Osteocyte (in vitro differentiated cells): ENCODE measurements around the gene CCND1. TPM values are rescaled to one million over a fixed set of nuclear protein-coding genes. Genes with fewer than 3 reads are reported as not detected.
"Not testable (repeated sequence)": the region's sequence is repeated elsewhere in the genome, so short reads cannot be mapped to it uniquely, and the experiment has no call there.

Source experiments
- DNase-seq: peaks from one replicate; pipeline ENCODE4 v3.0.0; 2021; ENCODE audit warnings: mixed read lengths; ENCODE audit not compliant: unreplicated experiment; ENCODE audit errors: extremely low spot score
- H3K27ac Mint-ChIP-seq: one replicate; pipeline ENCODE4 v1.8.0; 2021; ENCODE audit warnings: mild to moderate bottlenecking, mixed read lengths; ENCODE audit not compliant: unreplicated experiment
- H3K27me3 Mint-ChIP-seq: one replicate; pipeline ENCODE4 v1.8.0; 2021; ENCODE audit warnings: mixed read lengths; ENCODE audit not compliant: unreplicated experiment
- H3K36me3 Mint-ChIP-seq: one replicate; pipeline ENCODE4 v1.8.0; 2021; ENCODE audit warnings: mixed read lengths; ENCODE audit not compliant: unreplicated experiment
- H3K4me1 Mint-ChIP-seq: one replicate; pipeline ENCODE4 v1.8.0; 2021; ENCODE audit warnings: mixed read lengths; ENCODE audit not compliant: unreplicated experiment
- H3K4me3 Mint-ChIP-seq: one replicate; pipeline ENCODE4 v1.8.0; 2021; ENCODE audit warnings: mild to moderate bottlenecking, moderate library complexity, mixed read lengths; ENCODE audit not compliant: unreplicated experiment
- H3K9me3 Mint-ChIP-seq: one replicate; pipeline ENCODE4 v1.8.0; 2021; ENCODE audit warnings: mixed read lengths; ENCODE audit not compliant: unreplicated experiment
- CTCF ChIP-seq: fragments of 200-600 bp; sonication (generic); IDR thresholded peaks from 2 replicates; pipeline ENCODE4 v1.5.0; 2021; ENCODE audit warnings: antibody characterized with exemption, mild to moderate bottlenecking, moderate library complexity
- total RNA-seq: library from RNA; stranded (reverse); gene quantifications from 2 replicates; pipeline ENCODE4 v1.2.1, GENCODE V29; 2021

CCND1 gene
- total RNA-seq, 1 donor from 2014 or later: 180 TPM

DNA sequence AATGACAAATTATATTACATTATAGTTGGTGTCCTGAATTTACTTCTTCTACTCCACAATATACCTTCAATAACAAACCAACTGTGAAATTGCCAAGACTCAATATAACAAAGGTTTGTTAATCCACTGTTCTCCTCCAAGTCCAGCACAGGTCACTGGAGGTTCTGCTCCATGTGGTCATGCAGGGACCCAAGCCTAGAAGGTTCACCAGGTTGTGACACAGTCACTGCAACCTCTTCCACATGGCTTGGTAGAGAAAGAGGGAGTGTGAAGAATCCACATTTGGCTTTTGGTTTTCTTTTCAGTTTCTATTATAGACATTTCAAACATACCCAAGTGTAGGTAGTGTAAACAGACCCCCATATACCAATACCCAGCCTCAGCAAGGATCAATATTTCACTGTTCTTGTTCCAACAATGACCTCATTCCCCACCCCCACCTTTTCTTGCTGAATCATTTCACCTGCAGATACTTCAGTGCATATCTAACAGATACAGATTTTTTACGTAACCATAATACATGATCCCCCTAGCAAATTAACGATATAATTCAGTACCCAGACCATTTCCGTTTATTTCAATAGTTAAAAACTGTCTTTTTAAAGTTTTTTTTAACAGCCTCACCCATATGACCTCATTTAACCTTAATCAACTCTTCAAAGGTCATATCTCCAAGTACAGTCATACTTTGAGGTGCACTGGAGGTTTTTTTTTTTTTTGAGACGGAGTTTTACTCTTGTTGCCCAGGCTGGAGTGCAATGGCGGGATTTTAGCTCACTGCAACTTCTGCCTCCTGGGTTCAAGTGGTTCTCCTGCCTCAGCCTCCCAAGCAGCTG, 48.7 kb downstream of the CCND1 start:
- peaks cover 5% of the 10 kb centered on the region for H3K4me1 Mint-ChIP-seq
- H3K9me3 Mint-ChIP-seq: peaks cover 13% of the 10 kb centered on the region
- H3K4me3 Mint-ChIP-seq: no peak overlapping the region
- H3K27me3 Mint-ChIP-seq: peaks cover 34% of the 10 kb centered on the region
- TF ChIP-seq CTCF: no peak
- no peak for DNase-seq
- peaks cover 6% of the 10 kb centered on the region for H3K36me3 Mint-ChIP-seq
- H3K27ac Mint-ChIP-seq: no peak overlapping the region

- peaks cover 48% of the 10 kb centered on the region for H3K27me3 Mint-ChIP-seq
- H3K9me3 Mint-ChIP-seq: peaks cover 13% of the 10 kb centered on the region
- peaks cover 6% of the 10 kb centered on the region for H3K36me3 Mint-ChIP-seq
- no peak for TF ChIP-seq CTCF
- no peak overlapping the region for H3K27ac Mint-ChIP-seq
- H3K4me1 Mint-ChIP-seq: no peaks in the 10 kb centered on the region
- no peak overlapping the region for H3K4me3 Mint-ChIP-seq
- DNase-seq: no peak
Measured at GRCh38 chr11:69691463-69691862, 50.5 kb downstream of the CCND1 start.

DNA sequence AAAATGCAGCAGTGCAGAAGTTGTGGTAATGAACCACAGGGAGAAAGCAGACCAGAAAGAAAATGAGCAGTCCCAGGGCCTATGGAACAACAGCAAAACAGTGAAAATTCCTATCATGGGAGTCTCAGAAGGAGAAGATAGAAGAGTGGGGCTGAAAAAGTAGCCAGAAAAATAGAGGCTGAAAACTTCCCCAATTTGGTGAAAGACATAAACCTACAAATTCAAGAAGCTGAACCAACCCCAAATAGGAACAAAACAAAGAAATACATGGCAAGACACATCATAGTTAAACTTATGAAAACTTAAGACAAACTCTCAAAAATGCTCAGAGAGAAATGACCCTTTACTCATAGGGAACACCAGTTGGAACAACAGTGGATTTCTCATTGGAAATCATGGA, 51.5 kb downstream of the CCND1 start:
- H3K4me3 Mint-ChIP-seq: no peak overlapping the region
- H3K27me3 Mint-ChIP-seq: peaks cover 49% of the 10 kb centered on the region
- peaks cover 6% of the 10 kb centered on the region for H3K36me3 Mint-ChIP-seq
- H3K4me1 Mint-ChIP-seq: no peaks in the 10 kb centered on the region
- no peak for DNase-seq
- no peak overlapping the region for H3K27ac Mint-ChIP-seq
- H3K9me3 Mint-ChIP-seq: peaks cover 13% of the 10 kb centered on the region
- TF ChIP-seq CTCF: no peak

- Mint-ChIP-seq H3K4me3 (no peak overlapping the region), H3K4me1 (peaks cover 7% of the 10 kb centered on the region), H3K27me3 (peaks cover 37% of the 10 kb centered on the region), H3K27ac (no peak overlapping the region), H3K9me3 (peaks cover 13% of the 10 kb centered on the region), H3K36me3 (peaks cover 6% of the 10 kb centered on the region)
- DNase-seq: no peak
- no peak for TF ChIP-seq CTCF
Measured at GRCh38 chr11:69694781-69695180, 53.8 kb downstream of the CCND1 start.

DNA sequence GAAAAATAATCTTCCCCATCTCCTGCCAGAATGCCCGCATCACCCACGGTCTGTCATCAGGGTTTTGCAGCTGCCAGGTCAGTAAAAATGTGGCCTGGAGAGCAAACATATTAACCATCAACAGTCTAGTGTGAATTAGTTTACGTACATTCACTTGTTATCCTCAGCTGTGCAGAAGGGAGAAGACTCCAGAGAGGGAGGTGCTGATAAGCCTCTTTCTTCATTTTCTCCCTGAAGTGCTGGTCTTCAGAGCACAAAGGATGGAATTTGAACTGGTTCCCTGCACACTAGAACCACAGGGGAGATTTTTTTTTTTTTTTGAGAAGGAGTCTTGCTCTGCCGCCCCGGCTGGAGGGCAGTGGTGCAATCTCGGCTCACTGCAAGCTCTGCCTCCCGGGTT, 54.6 kb downstream of the CCND1 start:
- Mint-ChIP-seq H3K27me3 (peaks cover 37% of the 10 kb centered on the region), H3K9me3 (peaks cover 13% of the 10 kb centered on the region)

DNA sequence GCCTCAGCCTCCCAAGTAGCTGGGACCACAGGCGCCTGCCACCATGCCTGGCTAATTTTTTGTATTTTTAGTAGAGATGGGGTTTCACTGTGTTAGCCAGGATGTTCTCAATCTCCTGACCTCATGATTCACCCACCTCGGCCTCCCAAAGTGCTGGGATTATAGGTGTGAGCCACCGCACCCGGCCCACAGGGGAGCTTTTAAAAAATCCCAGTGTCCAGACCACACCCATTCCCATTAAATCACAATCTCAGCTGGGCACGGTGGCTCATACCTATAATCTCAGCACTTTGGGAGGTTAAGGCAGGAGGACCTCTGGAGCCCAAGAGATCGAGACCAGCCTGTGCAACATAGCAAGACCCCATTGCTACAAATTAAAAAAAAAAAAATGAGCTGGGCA, 55.0 kb downstream of the CCND1 start:
- not testable (repeated sequence) for H3K4me3 Mint-ChIP-seq, H3K27ac Mint-ChIP-seq, DNase-seq, H3K36me3 Mint-ChIP-seq
- Mint-ChIP-seq H3K27me3 (peaks cover 40% of the 10 kb centered on the region), H3K9me3 (peaks cover 13% of the 10 kb centered on the region), H3K4me1 (peaks cover 17% of the 10 kb centered on the region)

More for the DNA sequence above, 54.6 kb downstream of the CCND1 start:
- TF ChIP-seq CTCF: no peak
- H3K4me1 Mint-ChIP-seq: peaks cover 12% of the 10 kb centered on the region
- DNase-seq: no peak
- H3K4me3 Mint-ChIP-seq: no peak overlapping the region
- no peak overlapping the region for H3K27ac Mint-ChIP-seq
- H3K36me3 Mint-ChIP-seq: peaks cover 6% of the 10 kb centered on the region
